Esophagus squamous epithelium (tissue), 5 donors: ENCODE measurements around the gene ABHD2. TPM values are rescaled to one million over a fixed set of nuclear protein-coding genes. Genes with fewer than 3 reads are reported as not detected.

Experiments used
- DNase-seq: peaks from one replicate; lab custom pipeline; 2025; lab: John Stamatoyannopoulos, UW
- H3K27ac ChIP-seq, 4 donors: fragments of 200-600 bp; sonication (generic); one replicate each; pipeline ENCODE4 v1.5.1; 2016 to 2019; ENCODE audit warnings: mild to moderate bottlenecking in 1 of 4
- H3K27me3 ChIP-seq, 4 donors: fragments of 200-600 bp; sonication (generic); 1 replicate in 3 of 4; 2 replicates in 1 of 4; pipeline versions ENCODE4 v1.5.1 to v1.6.0; 2017 to 2021; ENCODE audit warnings: antibody characterized with exemption in 1 of 4
- H3K36me3 ChIP-seq, 3 donors: fragments of 200-600 bp; sonication (generic); one replicate each; pipeline ENCODE4 v1.5.1; 2016 to 2019
- H3K4me1 ChIP-seq, 3 donors: fragments of 200-600 bp; sonication (generic); one replicate each; pipeline ENCODE4 v1.5.1; 2017 to 2019
- H3K4me3 ChIP-seq, 4 donors: fragments of 200-600 bp; sonication (generic); 1 replicate in 3 of 4; 2 replicates in 1 of 4; pipeline ENCODE4 v1.5.1; 2016 to 2019; ENCODE audit warnings: mild to moderate bottlenecking in 2 of 4, moderate library complexity in 1 of 4
- H3K9me3 ChIP-seq, 3 donors: fragments of 200-600 bp; sonication (generic); one replicate each; pipeline ENCODE4 v1.5.1; 2016 to 2019
- CTCF ChIP-seq, 6 experiments: fragments of 450-650 bp in 4 of 6; fragments of 200-600 bp in 2 of 6; sonication (generic) in 2 of 6; IDR thresholded peaks; one replicate each; pipeline ENCODE4 v1.5.1; 2016 to 2019; ENCODE audit warnings: antibody characterized with exemption in 6 of 6, mild to moderate bottlenecking in 4 of 6, moderate library complexity in 4 of 6
- POLR2A ChIP-seq, 4 donors: fragments of 450-650 bp; IDR thresholded peaks; one replicate each; pipeline ENCODE4 v1.6.1; 2017; ENCODE audit warnings: antibody characterized with exemption in 4 of 4, mild to moderate bottlenecking in 4 of 4, moderate library complexity in 3 of 4
- WGBS, 2 donors: methylation state at CpG; one replicate each; pipeline ENCODE4 v1.1.5; 2018; 5-methylcytosine and 5-hydroxymethylcytosine counted together
- intact Hi-C: fragments of 100-400 bp; cut with DNase I; formaldehyde crosslinking; loops from one replicate; pipeline ENCODE4 v1.15.0; 2022
- total RNA-seq, 4 donors: library from RNA; depleted of rRNA; stranded (reverse); fragments of >200 nt; gene quantifications; one replicate each; pipeline ENCODE4 v1.1.0, GENCODE V29; 2016
- donor health status: DM: yes; HTN: yes; CAD: no.

ABHD2 gene
- total RNA-seq, 4 donors from 2014 or later, result 31.0 to 49.3 (median 35.3) TPM

DNA sequence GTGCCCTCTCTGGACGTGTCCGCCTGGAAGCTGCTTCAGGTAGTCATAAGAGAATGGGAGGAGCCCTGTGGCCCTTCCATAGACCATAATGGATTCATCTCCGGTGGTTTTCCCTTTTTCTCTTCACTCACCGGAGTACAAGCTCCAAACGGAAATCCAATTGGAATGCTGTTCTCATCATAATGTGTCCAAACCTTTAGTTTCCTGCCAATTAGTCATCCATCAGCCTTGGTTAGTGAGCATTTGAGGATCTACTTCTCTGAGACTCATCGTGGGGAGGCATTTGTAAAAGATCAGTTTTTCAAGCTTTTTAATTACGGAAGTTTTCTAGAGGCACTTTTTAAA, 34.9 kb downstream of the ABHD2 start:
- Histone ChIP-seq H3K4me1 (peaks cover 10 to 54% (median 35%) of the 10 kb centered on the region in 3 donors), H3K36me3 (peaks cover 0 to 58% (median 0%) of the 10 kb centered on the region in 3 donors), H3K27me3 (no peaks in the 10 kb centered on the region), H3K27ac (peak overlapping the region in 3 of 4 donors; percentile 1 to 94 (median 84)), H3K4me3 (no peak overlapping the region), H3K9me3 (no peaks in the 10 kb centered on the region)
- intact Hi-C loops, result no loop called here
- TF ChIP-seq POLR2A (IDR thresholded peaks at IDR 0.05) (no peak), CTCF (IDR thresholded peaks at IDR 0.05) (no peak)
- no peak for DNase-seq
- 74 to 78% methylated on average over 7 of the region's 7 CpGs for WGBS, 2 donors

DNA sequence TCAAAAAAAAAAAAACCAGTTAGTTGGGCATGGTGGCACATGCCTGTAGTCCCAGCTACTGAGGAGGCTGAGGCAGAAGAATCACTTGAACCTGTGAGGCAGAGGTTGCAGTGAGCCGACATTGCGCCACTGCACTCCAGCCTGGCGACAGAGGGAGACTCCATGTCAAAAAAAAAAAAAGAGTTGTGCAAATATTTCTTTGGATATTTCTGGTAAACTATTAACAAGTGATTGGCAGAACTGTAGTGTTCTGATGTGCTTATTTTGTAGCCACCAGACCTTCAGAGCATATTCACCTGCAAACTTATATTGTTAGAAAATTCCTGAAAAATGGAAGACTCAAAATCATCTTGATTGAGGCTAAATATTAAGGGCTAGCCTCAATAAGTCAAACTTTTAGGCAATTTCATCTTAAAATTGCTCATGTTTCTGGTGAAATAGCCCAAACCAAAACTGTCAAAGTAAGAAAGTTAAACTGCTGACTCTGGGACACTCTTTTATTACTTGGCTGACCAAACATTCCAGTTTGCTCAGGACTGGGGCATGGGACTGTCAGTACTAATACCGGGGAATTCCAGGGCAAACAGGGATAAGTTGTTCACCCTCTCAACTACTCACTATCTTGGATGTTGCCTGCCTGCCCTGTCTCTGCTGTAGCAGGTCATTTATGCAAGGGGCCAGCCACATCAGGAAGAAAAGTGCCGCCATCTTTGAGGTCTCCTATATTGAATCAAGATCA, 37.0 kb downstream of the ABHD2 start:
- Histone ChIP-seq H3K4me3 (no peak overlapping the region), H3K27ac (peak overlapping the region in 1 of 4 donors; percentile 18), H3K27me3 (no peaks in the 10 kb centered on the region), H3K36me3 (peaks cover 0 to 57% (median 0%) of the 10 kb centered on the region in 3 donors), H3K4me1 (peaks cover 10 to 50% (median 26%) of the 10 kb centered on the region in 3 donors), H3K9me3 (no peaks in the 10 kb centered on the region)
- DNase-seq, result no peak
- intact Hi-C loops, result loop anchor here (5.0 kb wide), 1 partner anchor 68 kb away; no protein-coding TSS in a partner anchor
- WGBS, 2 donors, result 89 to 91% methylated on average over 4 to 5 of the region's 5 CpGs
- TF ChIP-seq POLR2A (IDR thresholded peaks at IDR 0.05) (no peak), CTCF (IDR thresholded peaks at IDR 0.05) (no peak)

- Histone ChIP-seq H3K27ac (no peak overlapping the region), H3K4me1 (peaks cover 10 to 42% (median 19%) of the 10 kb centered on the region in 3 donors), H3K36me3 (peaks cover 0 to 62% (median 0%) of the 10 kb centered on the region in 3 donors), H3K27me3 (no peaks in the 10 kb centered on the region), H3K4me3 (no peak overlapping the region), H3K9me3 (no peaks in the 10 kb centered on the region)
- intact Hi-C loops, result loop anchor here (5.0 kb wide), 1 partner anchor 69 kb away; no protein-coding TSS in a partner anchor
- no peak for DNase-seq
- WGBS, 2 donors, result 85 to 86% methylated on average over 6 of the region's 6 CpGs
- TF ChIP-seq POLR2A (IDR thresholded peaks at IDR 0.05) (no peak), CTCF (IDR thresholded peaks at IDR 0.05) (no peak)
Measured at GRCh38 chr15:89126009-89126408, 37.8 kb downstream of the ABHD2 start.

DNA sequence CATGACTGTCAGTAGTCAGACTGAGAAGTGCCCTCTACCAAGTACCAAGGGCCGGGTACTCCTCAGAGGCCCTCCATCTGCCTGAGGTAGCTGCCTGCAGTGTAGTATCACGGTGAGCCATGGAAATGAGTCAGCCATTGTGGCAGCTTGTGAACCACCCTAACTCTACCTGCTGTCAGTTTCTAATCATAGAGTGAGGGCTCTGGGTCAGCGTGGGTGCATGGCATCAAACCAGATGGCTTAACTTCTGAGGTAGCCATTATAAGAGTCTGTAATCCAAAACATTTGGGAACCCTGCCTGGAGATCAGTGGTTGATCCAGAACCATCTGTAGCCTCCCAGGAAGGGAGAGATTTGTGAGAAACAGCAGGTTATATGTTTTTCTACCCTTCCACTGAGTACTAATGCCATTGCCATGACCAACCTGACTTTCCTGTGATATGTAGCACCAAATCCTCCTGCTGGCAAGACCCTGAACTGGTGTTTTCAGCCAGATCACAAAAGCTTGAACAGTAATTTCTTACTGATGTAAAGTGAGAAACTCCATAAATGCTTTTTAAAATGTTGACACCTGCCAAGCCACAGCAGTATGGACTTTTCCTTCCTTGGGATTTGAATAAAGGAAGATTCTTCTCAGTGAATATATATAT, 38.9 kb downstream of the ABHD2 start:
- no peaks in the 10 kb centered on the region for H3K27me3 ChIP-seq
- no peaks in the 10 kb centered on the region for H3K9me3 ChIP-seq
- no peak for TF ChIP-seq CTCF (IDR thresholded peaks at IDR 0.05)
- H3K4me1 ChIP-seq, result peaks cover 6 to 30% (median 8%) of the 10 kb centered on the region in 3 donors
- peak overlapping the region in 2 of 4 donors; percentile 18 to 52 for H3K27ac ChIP-seq
- intact Hi-C loops, result loop anchor here (5.0 kb wide), 1 partner anchor 70 kb away; no protein-coding TSS in a partner anchor
- peaks cover 0 to 64% (median 0%) of the 10 kb centered on the region in 3 donors for H3K36me3 ChIP-seq
- 58 to 79% methylated on average over 3 of the region's 3 CpGs for WGBS, 2 donors
- no peak for DNase-seq
- no peak overlapping the region for H3K4me3 ChIP-seq
